Measurements from ENCODE around the gene POLR2L.
A peak's percentile ranks its signal among the peaks of the same experiment; 100 is the strongest.

The POLR2L gene

DNA sequence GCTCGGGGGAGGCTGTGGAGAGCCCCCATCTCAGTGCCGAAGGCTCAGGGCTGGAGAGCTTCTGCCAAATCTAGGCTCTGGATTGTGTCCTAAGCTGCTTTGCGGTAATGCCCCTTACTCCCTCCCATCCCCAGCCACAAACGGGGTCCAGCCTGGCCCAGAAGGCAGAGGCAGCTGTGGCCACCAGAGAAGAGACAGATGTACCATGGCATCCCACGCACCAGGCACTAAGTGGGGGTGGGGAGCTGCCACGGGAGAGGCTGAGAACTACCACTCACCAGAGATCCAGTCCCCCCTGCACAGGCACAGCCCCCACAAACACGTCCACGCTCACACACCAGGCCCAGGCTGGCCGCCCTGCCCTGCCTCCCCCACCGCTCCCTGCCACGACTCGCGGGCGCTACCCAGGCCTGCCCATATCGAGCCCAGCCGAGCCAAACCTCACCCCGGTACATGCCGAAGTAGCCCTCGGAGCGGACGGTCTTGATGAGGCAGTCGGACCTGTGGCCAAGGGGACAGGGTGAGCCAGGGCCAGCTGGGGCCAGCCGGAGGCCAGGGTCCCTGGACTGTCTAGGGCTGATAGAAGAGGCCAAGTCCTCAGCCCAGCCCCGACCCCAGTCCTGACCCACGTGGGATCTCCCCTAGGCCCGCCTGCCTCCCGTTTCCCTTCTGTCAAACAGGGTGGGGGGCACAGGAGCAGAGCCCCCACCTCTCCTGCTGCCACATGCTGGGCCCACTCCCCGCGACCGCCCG lies 48.1 kb downstream of the POLR2L start:
- no peak for DNase-seq (ENCODE audit: low spot score)

DNA sequence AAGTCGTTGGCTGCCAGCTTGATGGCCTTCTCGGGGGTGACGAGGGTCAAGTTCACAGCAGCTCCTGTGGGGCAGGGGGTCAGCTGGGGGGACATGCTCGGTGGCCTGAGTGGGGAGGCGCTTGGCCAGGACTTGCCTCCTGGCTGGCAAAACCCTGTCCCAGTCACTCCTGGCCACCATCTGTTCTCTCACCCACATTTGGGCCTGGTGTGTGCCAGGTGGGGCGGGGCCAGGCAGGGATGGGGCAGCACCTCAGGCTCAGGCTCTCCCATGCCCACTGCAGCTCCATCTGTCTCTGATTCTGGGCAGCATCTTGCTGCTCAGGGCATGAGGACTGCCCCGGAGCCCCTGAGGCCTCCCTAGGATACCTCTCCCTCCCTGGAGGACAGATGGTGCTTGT lies 48.8 kb downstream of the POLR2L start:
- DNase-seq (ENCODE audit: low spot score), result no peak

- DNase-seq (ENCODE audit: low spot score), result no peak
Measured at GRCh38 chr11:792873-793272, 49.5 kb downstream of the POLR2L start.

DNA sequence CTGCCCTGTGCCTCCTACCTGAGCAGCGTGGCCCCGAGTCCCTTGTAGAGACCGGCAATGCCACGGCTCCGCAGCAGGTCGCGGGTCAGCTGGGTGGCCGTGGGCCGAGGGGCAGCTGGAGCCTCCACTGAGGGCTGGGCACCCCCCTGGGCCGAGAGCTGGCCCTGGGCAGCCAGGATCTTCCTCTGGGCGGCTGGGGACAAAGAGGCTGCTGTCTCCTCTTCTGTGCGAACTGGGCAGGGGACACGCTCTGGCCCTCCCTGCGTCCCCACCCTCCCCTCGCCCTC lies 49.9 kb downstream of the POLR2L start:
- DNase-seq (ENCODE audit: low spot score), result no peak

DNA sequence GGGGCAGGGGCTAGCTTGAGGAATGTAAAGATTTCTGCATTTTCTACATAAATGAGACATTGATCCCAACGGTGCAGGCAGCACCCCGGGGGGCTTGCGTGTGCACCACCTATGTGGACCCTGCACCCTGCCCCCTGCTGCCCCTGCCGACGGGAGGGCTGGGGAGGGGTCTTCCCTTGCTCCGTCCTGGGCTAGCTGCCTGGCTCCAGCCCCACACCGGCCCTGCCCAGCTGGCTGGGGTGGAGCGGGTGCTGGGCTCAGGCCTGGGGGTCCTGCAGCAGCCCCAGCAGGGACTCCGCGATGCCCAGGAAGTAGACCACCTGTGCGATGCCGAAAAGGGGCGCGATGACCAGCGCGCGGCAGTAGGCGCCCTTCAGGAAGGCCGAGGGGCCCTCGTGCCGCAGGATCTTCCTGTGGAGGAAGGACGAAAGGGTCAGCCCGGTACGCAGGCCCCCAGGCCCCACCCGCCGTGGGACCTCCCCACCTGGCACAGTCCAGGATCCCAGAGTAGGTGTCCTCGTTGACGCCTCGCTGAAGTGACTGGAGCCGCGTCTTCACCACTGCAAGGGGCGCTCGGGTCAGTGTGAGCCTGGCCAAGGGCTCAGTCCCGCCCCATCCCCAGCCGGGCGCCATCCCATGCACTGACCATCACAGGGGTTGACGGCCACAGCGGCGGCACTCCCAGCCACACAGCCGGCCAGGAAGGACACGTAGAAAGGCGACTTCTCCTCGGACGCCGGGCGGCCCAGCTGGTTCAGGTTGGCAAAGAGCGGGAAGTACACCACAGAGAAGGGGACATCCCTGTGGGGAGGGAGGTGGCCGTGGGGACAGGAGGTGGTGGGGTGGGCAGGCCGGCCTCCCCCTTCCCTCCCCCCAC lies 50.4 kb downstream of the POLR2L start:
- DNase-seq (ENCODE audit: low spot score), result no peak

- no peak for DNase-seq (ENCODE audit: low spot score)
Measured at GRCh38 chr11:790721-791564, 51.4 kb downstream of the POLR2L start.

DNA sequence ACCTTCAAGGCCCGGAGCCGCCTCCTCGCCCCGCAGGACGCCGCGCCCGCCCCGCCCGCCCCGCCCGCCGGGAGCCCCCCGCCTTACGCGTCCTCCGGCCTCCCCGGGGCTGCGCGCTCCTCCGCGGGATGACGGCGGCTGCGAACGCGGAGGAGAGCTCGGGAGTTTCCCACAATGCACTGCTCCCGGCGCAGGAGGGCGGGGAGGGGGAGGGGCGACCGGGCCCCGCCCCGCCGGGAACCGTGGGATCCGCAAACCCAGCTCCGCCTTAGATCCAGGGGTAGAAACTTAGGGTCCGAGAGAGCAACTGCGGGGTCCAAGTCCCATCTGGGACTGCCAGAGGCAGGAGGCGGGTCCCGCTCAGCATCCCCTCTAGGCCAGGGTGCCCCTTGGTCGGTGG lies 52.4 kb downstream of the POLR2L start, which contains the start of gene CEND1:
Gene CEND1, minus strand, starts transcription at position 148 of the 400 bp plus-strand sequence. CDS start 1,514 bp downstream, outside the sequence.
- DNase-seq (ENCODE audit: low spot score), result peak; percentile 81
